Pancreas (tissue), 10 donors: Measurements from ENCODE around the gene NPTX2. TPM values are rescaled to one million over a fixed set of nuclear protein-coding genes. Genes with fewer than 3 reads are reported as not detected.

Experiments used
- ATAC-seq, 4 donors: fragments of 200-7000 bp; cut with Tn5 transposase; one replicate each; pipeline versions ENCODE4 v1.8.0 to v1.9.1; 2020; ENCODE audit warnings: mild to moderate bottlenecking in 4 of 4, moderate library complexity in 4 of 4
- DNase-seq, 6 donors: peaks; one replicate each; pipeline ENCODE4 v3.0.0-alpha.2; 2020
- FAIRE-seq: peaks from 2 replicates; lab custom pipeline; 2012; peaks lifted over from hg19 to GRCh38; lab: Jason Lieb, UNC
- H3K27ac ChIP-seq, 4 donors: fragments of 200-600 bp; sonication (generic); 1 replicate in 3 of 4; 2 replicates in 1 of 4; pipeline versions ENCODE4 v1.5.0 to v1.8.0; 2020
- H3K27me3 ChIP-seq, 4 donors: fragments of 200-600 bp; one replicate each; pipeline ENCODE4 v1.8.0; 2021
- H3K36me3 ChIP-seq, 3 donors: fragments of 200-600 bp; sonication (generic) in 1 of 3; one replicate each; pipeline versions ENCODE4 v1.5.0 to v1.8.0; 2020 to 2021
- H3K4me1 ChIP-seq, 3 donors: fragments of 200-600 bp; one replicate each; pipeline ENCODE4 v1.8.0; 2021
- H3K4me3 ChIP-seq, 4 donors: fragments of 200-600 bp; sonication (generic) in 2 of 4; one replicate each; pipeline versions ENCODE4 v1.5.0 to v1.8.0; 2020 to 2021
- H3K9me3 ChIP-seq, 4 donors: fragments of 200-600 bp; one replicate each; pipeline ENCODE4 v1.8.0; 2021
- CTCF ChIP-seq, 4 donors: fragments of 200-600 bp; sonication (generic) in 3 of 4; IDR thresholded peaks; one replicate each; pipeline versions ENCODE4 v1.5.0 to v1.8.0; 2021; ENCODE audit warnings: antibody characterized with exemption in 4 of 4
- WGBS, 2 donors: extraction: QIAGEN DNeasy Blood & Tissue Kit; methylation state at CpG; one replicate each; pipeline ENCODE4 v1.1.7; 2013; 5-methylcytosine and 5-hydroxymethylcytosine counted together
- intact Hi-C, 3 donors: fragments of 100-400 bp; cut with DNase I; formaldehyde crosslinking; loops; one replicate each; pipeline versions ENCODE4 v1.11.1 to v1.14.2; 2022
- polyA plus RNA-seq, 2 donors: library from polyadenylated mRNA; stranded (reverse); fragments of 200-250 nt; gene quantifications; one replicate each; pipeline ENCODE4 v1.2.3, GENCODE V29; 2013
- total RNA-seq, 6 donors: library from RNA; stranded (reverse); fragmentation: NEBNext Ultra II Directional in 4 of 6; extraction: Animal tissue kit (Norgen Biotek cat#: 25700) in 4 of 6; gene quantifications; one replicate each; pipeline versions ENCODE4 v1.2.1 to v1.2.4, GENCODE V29; 2021 to 2023
- donor health status: healthy with polysubstance abuse.
- donor health status: DM: no; HTN: no; CAD: no; lungs with moderate emphysema.
- donor health status: DM: no; HTN: no; CAD: no.
- donor health status: control.
- donor health status: control.
- donor health status: Bipolar disorder and iron deficiency.
- donor health status: DM: yes; HTN: yes; CAD: no.
- donor health status: DM: no; HTN: no; CAD: no.
- donor health status: DM: no; HTN: no; CAD: no.
- donor health status: DM: yes; HTN: yes; CAD: no.

The NPTX2 gene
- total and polyA plus RNA-seq, 8 donors = 6.5 to 47.7 (median 17.2) TPM

- H3K4me3 ChIP-seq = no peak overlapping the region
- FAIRE-seq = no peak
- intact Hi-C loops = no loop called here
- H3K9me3 ChIP-seq = no peaks in the 10 kb centered on the region
- no peak overlapping the region for H3K27ac ChIP-seq
- TF ChIP-seq CTCF (IDR thresholded peaks at IDR 0.05) = no peak
- WGBS, 2 donors = 78 to 81% methylated on average over 2 of the region's 2 CpGs
- no peak for DNase-seq
- H3K27me3 ChIP-seq = no peaks in the 10 kb centered on the region
- no peak for ATAC-seq
- no peaks in the 10 kb centered on the region for H3K36me3 ChIP-seq
- no peaks in the 10 kb centered on the region for H3K4me1 ChIP-seq
These were observed 21.8 kb downstream of the NPTX2 start for GRCh38 chr7:98638853-98639252.

- Histone ChIP-seq H3K27me3 (no peaks in the 10 kb centered on the region), H3K4me3 (no peak overlapping the region), H3K27ac (no peak overlapping the region), H3K4me1 (no peaks in the 10 kb centered on the region), H3K9me3 (no peaks in the 10 kb centered on the region), H3K36me3 (no peaks in the 10 kb centered on the region)
- DNase-seq (no peak), FAIRE-seq (no peak), ATAC-seq (no peak)
- 76 to 77% methylated on average over 9 of the region's 9 CpGs for WGBS, 2 donors
- intact Hi-C loops = no loop called here
- TF ChIP-seq CTCF (IDR thresholded peaks at IDR 0.05) = no peak
These were observed 23.3 kb downstream of the NPTX2 start for GRCh38 chr7:98640375-98640774.

- H3K27ac ChIP-seq = no peak overlapping the region
- no peaks in the 10 kb centered on the region for H3K27me3 ChIP-seq
- ATAC-seq = no peak
- no peaks in the 10 kb centered on the region for H3K9me3 ChIP-seq
- no peak overlapping the region for H3K4me3 ChIP-seq
- H3K4me1 ChIP-seq = no peaks in the 10 kb centered on the region
- TF ChIP-seq CTCF (IDR thresholded peaks at IDR 0.05) = no peak
- WGBS, 2 donors = 44 to 47% methylated on average over 15 of the region's 15 CpGs
- no peaks in the 10 kb centered on the region for H3K36me3 ChIP-seq
- DNase-seq = no peak
- intact Hi-C loops = no loop called here
- FAIRE-seq = no peak
These were observed 24.8 kb downstream of the NPTX2 start for GRCh38 chr7:98641646-98642500.

GRCh38 chr7:98643236-98643985 is 26.3 kb downstream of the NPTX2 start:
- Histone ChIP-seq H3K4me1 (no peaks in the 10 kb centered on the region), H3K27me3 (no peaks in the 10 kb centered on the region), H3K4me3 (no peak overlapping the region), H3K27ac (no peak overlapping the region), H3K9me3 (no peaks in the 10 kb centered on the region), H3K36me3 (no peaks in the 10 kb centered on the region)
- intact Hi-C loops = no loop called here
- no peak for ATAC-seq
- no peak for FAIRE-seq
- 81 to 84% methylated on average over 3 of the region's 3 CpGs for WGBS, 2 donors
- no peak for DNase-seq
- no peak for TF ChIP-seq CTCF (IDR thresholded peaks at IDR 0.05)
